HG02623 (cell line): ENCODE results near the gene IL36RN.
"Not testable (repeated sequence)": the region's sequence is repeated elsewhere in the genome, so short reads cannot be mapped to it uniquely, and the experiment has no call there.

Experiments
- ATAC-seq: cut with Tn5 transposase; IDR thresholded peaks from one replicate; pipeline ENCODE4 v1.9.1; 2021; ENCODE audit warnings: moderate library complexity; ENCODE audit not compliant: unreplicated experiment

IL36RN gene

DNA sequence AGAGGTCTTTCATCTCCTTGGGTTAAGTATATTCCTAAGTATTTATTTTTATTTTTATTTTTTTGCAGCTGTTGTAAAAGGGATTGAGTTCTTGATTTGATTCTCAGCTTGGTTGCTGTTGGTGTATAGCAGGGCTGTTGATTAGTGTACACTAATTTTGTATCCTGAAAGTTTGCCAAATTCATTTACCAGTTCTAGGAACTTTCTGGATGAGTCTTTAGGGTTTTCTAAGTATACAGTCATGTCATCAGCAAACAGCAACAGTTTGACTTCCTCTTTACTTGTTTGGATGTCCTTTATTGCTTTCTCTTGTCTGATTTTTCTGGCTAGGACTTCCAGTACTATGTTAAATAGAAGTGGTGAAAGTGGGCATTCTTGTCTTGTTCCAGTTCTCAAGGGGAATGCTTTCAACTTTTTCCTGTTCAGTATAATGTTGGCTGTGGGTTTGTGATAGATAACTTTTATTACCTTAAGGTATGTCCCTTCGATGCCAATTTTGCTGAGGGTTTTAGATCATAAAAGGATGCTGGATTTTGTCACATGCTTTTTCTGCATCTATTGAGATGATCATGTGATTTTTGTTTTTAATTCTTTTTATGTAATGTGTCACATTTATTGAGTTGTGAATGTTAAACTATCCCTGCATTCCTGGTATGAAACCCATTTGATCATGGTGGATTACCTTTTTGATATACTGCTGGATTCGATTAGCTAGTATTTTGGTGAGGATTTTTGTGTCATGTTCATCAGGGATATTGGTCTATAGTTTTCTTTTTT is 38.0 kb downstream of the IL36RN start:
- not testable (repeated sequence) for ATAC-seq

DNA sequence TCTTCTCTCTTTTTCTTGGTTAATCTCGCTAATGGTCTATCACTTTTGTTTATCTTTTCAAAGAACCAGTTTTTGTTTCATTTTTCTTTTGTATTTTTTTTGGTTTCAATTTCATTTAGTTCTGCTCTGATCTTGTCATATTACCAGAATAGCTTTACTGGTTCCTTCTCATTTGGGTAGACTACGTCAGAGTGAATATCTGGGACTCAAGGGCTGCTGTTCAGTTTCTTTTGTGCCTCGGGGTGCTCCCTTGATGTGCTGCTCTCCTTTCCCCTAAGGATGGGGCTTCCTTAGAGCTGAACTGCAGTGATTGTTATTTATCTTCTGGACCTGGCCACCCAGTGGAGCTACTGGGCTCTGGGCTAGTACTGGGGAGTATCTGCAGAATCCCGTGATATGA is 39.0 kb downstream of the IL36RN start:
- ATAC-seq = no peak

DNA sequence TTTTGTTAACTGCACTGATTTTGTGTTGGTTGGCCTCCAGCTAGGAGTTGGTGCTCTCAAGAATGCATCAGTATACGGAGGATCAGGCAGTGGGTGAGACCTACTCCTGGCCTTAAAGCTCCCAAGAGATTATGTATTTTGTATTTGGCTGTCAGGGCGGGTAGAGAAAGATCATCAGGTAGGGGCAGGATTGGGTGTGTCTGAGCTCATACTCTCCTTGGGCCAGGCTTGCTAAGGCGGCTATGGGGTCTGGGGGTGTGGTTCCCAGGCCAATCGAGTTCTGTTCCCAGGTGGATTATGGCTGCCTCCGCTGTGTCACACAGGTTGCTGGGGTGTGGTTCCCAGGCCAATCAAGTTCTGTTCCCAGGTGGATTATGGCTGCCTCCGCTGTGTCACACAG is 39.5 kb downstream of the IL36RN start:
- no peak for ATAC-seq

DNA sequence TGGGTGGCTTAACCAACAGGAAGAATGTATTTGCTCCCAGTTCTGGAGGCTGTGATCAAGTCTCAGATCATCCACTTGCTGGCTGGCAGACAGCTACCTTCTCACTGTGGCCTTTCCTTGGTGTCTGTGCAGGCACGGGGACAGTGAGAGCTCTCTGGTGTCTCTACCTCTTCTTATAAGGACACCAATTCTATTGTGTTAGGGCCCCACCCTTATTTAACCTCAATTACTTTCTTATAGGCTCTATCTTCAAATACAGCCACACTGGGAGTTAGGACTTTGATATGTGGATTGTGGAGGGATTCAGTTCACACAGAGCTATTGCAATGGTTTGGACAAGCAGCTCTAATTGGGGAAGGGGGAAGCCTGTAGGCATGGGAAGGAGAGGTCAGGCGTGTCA is 43.1 kb downstream of the IL36RN start:
- ATAC-seq = no peak

DNA sequence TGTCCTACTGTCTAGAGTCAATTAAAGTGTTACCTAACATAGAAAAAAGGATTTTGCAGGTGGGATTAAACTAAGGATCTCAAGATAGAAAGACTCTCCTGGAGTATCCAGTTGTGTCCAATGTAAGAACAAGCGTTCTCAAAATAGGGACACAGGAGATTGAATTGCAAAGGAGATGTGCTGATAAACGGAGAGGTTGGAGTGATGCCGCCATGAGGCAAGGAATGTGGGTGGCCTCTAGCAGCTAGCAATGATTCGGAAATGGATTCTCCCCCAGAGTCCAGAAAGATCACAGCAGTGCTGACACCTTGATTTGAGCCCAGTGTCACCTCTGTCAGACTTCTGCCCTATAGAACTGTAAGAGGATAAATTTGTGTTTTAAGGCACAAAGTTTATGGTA is 44.3 kb downstream of the IL36RN start:
- no peak for ATAC-seq

DNA sequence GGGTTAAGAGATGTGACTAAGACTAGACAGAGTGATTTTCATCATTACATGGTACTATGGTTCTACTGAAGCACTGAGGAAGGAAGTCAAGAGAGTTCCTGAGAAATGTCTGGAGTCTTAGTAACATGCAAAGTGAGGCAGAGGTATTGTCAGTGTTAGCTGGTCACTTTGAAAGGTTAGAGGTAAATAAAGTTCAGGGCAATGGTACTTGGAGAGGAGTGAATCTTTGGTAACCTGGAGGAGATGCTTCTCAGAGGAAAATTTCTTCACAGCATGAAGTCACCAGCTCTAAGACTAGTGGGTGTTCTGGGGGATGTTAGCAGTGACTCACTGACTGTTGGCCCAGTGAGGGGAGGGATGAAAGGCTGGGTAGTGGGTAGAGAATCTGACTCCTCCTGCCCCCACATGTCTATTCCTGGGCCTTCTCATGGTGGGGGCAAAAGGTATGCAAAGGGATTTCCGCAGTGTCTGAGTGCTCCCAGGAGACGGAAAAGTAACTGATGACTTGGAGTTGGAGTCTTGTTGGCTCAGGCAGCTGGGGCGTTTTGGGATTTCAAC is 45.1 kb downstream of the IL36RN start:
- no peak for ATAC-seq

DNA sequence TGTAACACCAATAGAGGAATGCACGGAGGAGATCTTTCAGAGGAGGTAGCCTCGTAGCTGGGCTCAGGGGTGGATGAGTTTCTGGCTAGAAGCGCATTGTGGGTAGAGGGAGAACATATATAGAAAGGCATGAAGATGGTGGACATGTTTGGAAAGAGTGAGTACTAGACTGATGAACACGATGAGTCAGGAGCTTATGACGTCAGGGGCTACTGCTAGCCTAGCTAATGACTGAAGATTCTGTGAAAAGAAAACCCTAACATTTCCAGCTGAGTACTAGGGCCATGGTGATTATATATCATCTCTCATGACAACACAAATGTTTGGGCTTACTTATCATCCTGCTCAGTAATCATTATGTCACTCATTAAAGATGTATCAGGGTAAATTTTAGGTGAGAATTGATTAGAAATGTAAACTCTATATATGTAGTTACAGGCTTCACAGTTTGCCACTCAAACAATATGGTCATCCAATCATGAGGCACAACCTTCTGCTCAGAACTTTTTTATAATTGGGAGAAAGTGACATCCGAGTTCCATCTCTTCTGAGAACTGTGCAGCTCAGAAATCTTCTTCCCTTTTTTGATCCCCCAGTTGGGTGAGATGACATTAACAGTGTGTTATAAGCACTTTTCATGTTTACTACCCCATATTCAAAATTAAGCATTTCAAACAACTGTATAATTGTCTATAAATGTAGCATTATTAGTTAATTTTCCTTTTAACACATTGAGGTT is 46.2 kb downstream of the IL36RN start:
- ATAC-seq = no peak

DNA sequence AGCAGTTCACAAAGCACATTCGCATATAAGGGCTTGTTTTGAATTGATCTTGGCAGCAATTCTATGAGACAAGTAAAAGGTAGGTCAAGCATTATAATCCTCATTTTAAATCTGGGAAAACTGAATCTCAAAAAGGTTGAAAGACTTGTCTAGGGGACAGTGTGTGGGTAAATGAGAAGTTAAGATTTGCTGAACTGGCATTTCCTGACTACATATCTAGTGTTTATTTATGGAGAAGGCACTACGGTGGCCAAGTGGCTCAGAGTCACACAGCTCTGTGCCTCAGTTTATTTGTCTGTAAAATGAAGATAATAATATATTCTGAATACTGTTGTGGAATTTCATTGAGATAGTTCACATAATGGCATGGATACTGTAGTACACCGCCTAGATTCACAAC is 52.1 kb downstream of the IL36RN start:
- ATAC-seq = no peak

DNA sequence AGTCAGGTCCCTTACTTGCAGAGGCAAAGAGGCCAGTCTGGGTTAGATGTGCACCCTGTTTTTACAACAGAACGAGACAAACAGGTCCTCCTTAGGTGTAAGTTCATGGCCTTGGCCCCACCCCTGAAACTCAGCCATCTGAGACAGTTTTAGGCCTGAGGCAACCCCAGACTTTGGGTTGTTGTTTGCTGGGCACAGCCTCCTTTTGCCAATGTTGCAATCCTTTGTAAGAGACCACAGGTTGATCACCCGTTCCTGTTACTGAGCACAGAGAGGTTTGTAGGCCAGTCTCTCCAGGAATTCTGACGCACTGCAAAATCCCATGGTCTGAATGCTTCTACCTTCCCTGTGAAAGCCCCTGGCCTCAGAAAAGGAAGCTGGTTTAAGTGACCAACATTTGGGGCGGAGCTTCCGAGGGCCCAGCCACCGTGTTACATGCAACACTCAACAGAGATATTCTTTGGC is 52.9 kb downstream of the IL36RN start:
- no peak for ATAC-seq

DNA sequence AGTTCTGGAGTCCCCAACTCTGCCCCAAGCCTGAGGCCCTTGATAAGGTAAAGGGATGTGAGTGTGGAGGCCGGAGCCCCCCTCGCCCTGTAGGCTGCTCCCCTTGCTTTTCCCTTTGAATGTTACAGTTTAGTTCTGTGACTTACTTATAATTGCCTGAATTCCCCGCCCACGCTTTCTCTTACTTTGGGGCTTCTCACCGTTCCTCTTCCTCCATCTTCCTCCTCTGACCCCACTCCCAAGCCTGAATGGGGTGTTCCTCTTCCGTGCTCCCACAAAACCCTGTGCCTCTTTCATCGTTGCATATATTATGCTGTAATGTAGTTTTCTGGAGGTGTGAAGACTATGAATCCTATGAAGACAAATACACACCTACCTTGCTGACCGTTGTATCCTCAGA is 53.4 kb downstream of the IL36RN start:
- no peak for ATAC-seq

DNA sequence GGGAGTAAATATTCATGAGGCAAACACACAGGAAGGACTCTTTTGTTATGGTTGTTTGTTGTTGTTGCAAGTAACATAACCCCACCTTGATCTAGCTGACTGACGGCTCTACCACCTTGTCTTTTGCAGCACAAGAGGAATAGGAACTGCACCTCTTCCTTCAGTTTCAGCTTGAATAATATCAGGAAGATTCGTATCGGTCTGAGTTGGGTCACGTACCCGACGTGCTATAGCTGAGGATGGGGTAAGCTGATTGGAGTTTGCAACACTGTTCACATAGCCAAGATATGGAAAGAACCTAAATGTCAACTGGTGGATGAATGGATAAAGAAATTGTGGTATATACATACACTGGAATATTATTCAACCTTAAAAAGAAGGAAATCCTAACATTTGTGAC is 53.9 kb downstream of the IL36RN start:
- no peak for ATAC-seq

DNA sequence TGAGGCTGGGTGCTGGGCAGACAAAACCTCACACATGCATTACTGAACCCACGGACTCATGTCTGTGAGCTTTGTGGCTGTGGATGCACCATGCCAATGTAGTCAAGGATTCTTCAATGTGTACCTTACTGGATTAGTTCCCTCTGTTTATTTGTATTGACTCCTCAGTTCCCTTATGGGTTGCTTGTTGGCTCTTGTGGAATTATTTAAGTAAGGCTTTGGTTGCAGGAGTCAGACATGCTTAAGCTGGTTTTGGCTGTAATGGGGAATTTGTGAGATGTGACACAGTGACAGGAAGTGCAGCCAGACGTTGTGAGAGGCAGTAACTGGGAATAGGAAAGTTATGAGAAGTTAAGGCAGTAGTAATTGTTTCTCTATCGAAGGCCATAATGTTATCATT is 54.8 kb downstream of the IL36RN start:
- ATAC-seq = no peak
